EL (cell line): ENCODE data around the gene PIP5KL1.
A peak's percentile ranks its signal among the peaks of the same experiment; 100 is the strongest.

Experiments used
- DNase-seq: peaks from one replicate; pipeline ENCODE4 v3.0.0-alpha.2; 2016

Gene PIP5KL1

DNA sequence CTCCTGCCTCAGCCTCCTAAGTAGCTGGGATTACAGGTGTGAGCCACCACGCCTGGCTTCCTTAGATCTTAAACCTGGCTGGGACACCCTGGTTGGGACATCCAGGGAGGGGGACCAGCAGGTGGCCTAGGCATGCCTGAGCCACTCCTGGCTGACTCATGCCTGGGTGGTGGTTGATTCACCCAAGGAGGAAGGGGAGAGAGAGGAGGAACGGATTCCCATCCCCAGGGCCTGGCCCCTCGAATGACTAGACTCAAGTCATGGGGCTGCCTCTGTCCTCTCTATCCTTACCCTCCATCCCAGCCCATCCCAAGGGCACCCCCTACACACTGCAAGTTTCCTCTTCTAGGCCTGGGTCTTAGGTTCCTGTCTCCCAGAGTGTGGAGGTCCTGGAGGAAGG lies 37.5 kb upstream of the PIP5KL1 start:
- DNase-seq = peak; percentile 72

- no peak for DNase-seq
Observed at GRCh38 chr9:127967151-127967809, 36.7 kb upstream of the PIP5KL1 start.

- no peak for DNase-seq
Observed at GRCh38 chr9:127966416-127967150, 36.0 kb upstream of the PIP5KL1 start.

DNA sequence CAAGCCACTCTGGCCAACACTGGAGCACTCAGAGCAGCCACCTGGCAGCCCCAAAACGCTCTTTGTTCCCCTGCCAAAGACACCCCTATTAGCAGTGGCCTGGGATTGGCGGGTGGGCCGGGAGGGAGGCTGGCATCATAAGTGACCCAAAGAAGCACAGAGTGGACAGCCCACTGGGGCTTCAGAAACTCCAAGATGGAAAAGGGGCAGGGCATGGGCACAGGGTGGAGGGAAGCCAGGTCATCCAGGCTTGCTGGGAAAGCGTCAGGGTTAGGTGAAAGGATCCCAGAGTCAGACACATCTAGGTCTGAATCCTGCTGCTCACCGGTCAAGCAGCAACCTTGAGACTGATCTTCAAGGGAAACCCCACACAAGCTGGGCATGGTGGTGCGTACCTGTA lies 35.4 kb upstream of the PIP5KL1 start:
- no peak for DNase-seq

- no peak for DNase-seq
Observed at GRCh38 chr9:127963359-127964064, 32.9 kb upstream of the PIP5KL1 start.

GRCh38 chr9:127963041-127963358 lies 32.4 kb upstream of the PIP5KL1 start:
- no peak for DNase-seq

GRCh38 chr9:127962278-127962677 lies 31.7 kb upstream of the PIP5KL1 start:
- DNase-seq = no peak

DNA sequence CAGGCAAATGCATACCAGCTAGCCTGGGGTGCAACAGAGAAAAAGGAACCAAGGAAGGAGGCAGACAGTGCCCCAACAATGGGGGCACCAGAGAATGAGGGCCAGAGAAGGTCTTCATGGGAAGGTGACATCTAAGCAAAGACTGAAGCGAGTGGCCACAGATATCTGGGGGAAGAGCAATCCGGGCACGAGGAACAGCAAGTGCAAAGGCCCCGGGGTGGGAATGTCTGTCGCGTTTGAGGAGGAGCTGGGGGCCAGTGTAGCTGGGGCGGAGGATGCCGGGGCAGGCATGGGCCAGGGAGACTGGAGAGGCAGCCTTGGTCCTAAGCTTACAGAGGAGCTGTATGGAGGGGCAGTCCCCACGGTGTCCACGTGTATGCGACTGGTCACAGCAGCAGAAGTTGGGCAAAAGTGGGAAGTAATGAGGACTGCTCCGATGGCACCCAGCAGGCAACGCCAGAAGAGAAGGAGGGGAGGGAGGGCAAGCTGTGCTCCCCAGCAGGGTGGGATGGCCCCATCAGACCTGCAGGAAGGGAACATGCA lies 31.1 kb upstream of the PIP5KL1 start:
- no peak for DNase-seq

DNA sequence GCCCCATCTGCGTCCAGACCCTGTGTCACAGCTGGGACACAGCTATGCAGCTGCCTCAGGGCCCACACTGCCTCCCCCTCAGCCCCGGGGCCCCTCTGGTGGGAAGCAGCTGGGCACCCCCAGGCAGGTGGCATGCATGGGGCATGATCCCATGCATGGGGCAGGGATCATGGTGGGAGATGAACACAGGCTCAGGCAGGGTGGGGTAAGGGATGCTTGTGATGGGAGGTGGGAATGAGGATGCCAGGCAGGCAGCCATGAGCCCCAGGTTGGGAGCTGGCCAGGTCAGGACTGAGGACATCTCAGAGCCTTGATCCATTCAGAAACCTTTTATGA lies 30.5 kb upstream of the PIP5KL1 start:
- no peak for DNase-seq

GRCh38 chr9:127960410-127961154 lies 30.0 kb upstream of the PIP5KL1 start:
- no peak for DNase-seq

- DNase-seq = no peak
Observed at GRCh38 chr9:127959841-127960409, 29.3 kb upstream of the PIP5KL1 start.

DNA sequence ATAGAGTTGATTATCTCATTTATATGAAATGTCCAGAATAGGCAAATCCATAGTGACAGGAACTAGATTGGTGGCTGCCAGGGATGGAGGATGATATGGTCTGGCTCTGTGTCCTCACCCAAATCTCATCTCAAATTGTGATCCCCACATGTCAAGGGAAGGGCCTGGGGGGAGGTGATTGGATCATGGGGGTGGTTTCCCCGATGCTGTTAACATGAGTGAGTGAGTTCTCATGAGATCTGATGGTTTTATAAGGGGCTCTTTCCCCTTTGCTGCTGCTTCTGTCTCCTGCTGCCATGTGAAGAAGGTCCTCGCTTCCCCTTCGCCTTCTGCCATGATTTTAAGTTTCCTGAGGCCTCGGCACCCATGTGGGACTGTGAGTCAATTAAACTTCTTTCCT lies 28.8 kb upstream of the PIP5KL1 start:
- no peak for DNase-seq

DNA sequence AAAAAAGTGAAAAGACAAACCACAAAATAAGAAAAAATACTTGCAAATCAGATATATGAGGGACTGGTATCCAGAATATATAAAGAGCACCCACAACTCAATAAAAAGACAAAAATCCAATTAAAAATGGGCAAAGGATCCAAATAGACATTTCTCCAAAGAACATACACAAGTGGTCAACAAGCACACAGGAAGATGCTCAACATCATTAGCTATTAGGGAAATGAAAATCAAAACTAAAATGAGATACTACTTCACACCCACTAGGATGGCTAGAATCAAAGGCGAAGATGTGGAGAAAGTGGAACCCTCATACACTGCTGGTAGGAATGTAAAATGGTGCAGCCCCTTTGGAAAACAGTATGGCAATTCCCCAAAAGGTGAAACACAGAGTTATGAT lies 28.2 kb upstream of the PIP5KL1 start:
- DNase-seq = no peak

DNA sequence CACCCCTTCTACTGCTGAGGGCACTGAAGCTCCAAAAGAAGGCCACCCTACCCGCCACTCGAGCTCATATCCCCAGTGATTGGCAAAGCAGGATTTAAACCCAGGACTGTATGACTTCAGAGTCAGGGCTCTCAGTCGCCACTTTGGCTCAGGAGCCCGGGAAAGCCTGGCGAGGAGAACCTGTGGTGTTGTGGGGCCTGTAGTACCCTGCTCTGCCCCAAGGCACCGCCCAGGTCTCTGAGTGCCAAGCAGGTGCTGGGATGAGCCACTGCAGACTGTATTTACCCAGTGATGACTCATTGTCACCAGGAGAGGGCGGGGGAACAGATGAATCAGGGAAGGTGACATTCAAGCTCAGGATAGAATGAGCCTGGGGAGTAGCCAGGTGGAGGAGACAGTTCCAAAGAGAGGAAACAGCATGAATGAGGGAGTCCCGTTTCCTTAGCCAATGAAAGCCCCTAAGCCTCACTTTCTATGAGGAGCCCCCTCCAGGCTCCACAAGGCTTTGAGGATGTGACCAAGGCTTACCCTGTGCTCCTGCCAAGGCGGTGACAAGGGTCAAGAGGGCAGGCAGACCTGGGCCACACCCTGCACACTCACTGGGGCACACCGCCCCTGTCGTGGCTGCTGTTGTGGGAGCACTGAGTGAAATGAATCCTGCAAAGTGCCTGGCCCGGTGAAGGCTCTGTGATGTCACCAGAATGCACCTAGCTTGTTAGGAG lies 24.9 kb upstream of the PIP5KL1 start:
- DNase-seq = peak; percentile 29

DNA sequence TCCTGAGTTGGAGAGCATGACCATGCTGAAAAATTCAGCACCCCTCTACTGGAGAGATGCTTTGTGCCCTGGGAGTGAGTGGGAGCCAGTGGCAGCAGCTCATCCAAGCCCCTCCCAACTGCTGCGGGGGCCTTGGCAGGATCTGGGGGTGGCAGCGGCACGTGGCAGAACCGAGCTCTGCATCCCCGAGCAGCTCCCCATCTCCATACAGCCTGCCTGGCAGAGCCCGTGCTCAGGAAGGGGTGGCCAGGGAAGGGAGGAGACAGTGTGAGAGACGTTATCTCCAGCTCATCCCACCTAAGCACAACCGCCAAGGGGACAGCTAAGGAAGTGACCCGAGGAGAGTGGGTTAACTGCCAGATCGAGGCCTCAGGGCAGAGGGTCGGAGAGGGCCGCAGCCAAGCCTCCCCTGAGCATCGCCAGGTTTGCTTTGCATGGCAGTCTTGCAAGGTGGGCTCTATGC lies 24.3 kb upstream of the PIP5KL1 start:
- DNase-seq = no peak

GRCh38 chr9:127953768-127954505 lies 23.4 kb upstream of the PIP5KL1 start:
- no peak for DNase-seq

- no peak for DNase-seq
Observed at GRCh38 chr9:127953154-127953553, 22.6 kb upstream of the PIP5KL1 start.

DNA sequence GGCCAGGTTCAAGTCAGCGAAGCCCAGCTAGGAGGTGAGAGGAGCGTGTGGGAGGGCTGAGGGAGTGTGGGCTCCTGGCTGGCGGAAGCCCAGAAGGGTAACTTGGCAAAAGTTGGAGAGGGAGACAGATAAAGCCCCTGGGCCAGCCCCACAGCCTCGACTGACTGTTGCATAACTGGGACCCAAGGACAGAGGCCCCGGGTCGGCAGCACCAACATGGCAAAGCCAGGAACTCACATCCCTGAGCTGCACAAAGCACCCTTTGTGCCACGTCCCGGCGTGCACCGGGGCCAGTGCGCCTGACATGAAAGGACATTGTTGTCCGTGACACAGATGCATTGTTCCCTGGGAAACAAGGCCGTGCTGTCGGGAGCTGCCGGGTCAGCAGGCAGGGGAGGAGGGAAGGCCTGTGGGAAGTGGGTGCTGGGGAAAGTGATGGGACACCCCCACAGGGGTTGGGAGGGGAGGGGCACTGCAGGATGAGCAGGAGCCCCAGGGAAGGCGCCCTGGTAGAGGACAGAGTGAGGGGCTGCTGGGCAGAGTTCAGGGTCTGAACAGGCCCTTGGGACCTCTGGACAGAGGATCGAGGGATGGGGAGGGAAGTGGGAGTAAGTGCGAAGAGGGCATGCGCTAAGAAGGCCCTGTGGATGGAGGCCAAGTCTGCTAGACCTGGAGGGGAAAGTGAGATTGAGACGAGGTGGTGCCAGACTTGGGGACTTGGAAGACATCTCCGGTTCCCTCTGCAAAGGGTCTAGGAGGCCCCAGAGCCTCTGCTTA lies 20.1 kb upstream of the PIP5KL1 start:
- no peak for DNase-seq

- DNase-seq = no peak
Observed at GRCh38 chr9:127949827-127950512, 19.4 kb upstream of the PIP5KL1 start.
